Stimulated activated CD8-positive, alpha-beta memory T cell treated with anti-CD3 and anti-CD28 coated beads, Interleukin-15, amount 100 ng/mL, for 24 hours (primary cell): Measurements from ENCODE around the gene RASA2.
"Not testable (repeated sequence)": the region's sequence is repeated elsewhere in the genome, so short reads cannot be mapped to it uniquely, and the experiment has no call there.

Experiments used
- DNase-seq: peaks from one replicate; pipeline ENCODE4 v3.0.0-alpha.2; 2020; ENCODE audit warnings: low read depth

RASA2 gene

GRCh38 chr3:141578202-141578973 lies 91.6 kb downstream of the RASA2 start:
- DNase-seq = no peak

- no peak for DNase-seq
These were observed 107.5 kb downstream of the RASA2 start for GRCh38 chr3:141594357-141594756.

- DNase-seq = no peak
These were observed 111.1 kb downstream of the RASA2 start for GRCh38 chr3:141597931-141598330.

GRCh38 chr3:141600331-141600730 lies 113.5 kb downstream of the RASA2 start:
- no peak for DNase-seq

- no peak for DNase-seq
These were observed 115.9 kb downstream of the RASA2 start for GRCh38 chr3:141602706-141603105.

GRCh38 chr3:141603473-141604035 lies 116.7 kb downstream of the RASA2 start:
- DNase-seq = no peak

GRCh38 chr3:141605883-141606282 lies 119.1 kb downstream of the RASA2 start:
- no peak for DNase-seq

- DNase-seq = no peak
These were observed 121.6 kb downstream of the RASA2 start for GRCh38 chr3:141608438-141608837.

- no peak for DNase-seq
These were observed 124.1 kb downstream of the RASA2 start for GRCh38 chr3:141610939-141611338.

GRCh38 chr3:141618103-141618910 lies 131.5 kb downstream of the RASA2 start:
- no peak for DNase-seq

- no peak for DNase-seq
These were observed 132.1 kb downstream of the RASA2 start for GRCh38 chr3:141618938-141619337.

- no peak for DNase-seq
These were observed 132.6 kb downstream of the RASA2 start for GRCh38 chr3:141619450-141619849.

- DNase-seq = no peak
These were observed 136.9 kb downstream of the RASA2 start for GRCh38 chr3:141623691-141624090.

GRCh38 chr3:141625506-141625905 lies 138.7 kb downstream of the RASA2 start:
- DNase-seq = no peak

GRCh38 chr3:141628334-141628733 lies 141.5 kb downstream of the RASA2 start:
- not testable (repeated sequence) for DNase-seq

GRCh38 chr3:141628868-141629441 lies 142.1 kb downstream of the RASA2 start:
- DNase-seq = not testable (repeated sequence)

GRCh38 chr3:141629976-141630375 lies 143.1 kb downstream of the RASA2 start:
- no peak for DNase-seq

GRCh38 chr3:141632779-141633374 lies 146.1 kb downstream of the RASA2 start:
- no peak for DNase-seq

- no peak for DNase-seq
These were observed 155.4 kb downstream of the RASA2 start for GRCh38 chr3:141642215-141642614.

- no peak for DNase-seq
These were observed 156.6 kb downstream of the RASA2 start for GRCh38 chr3:141643391-141643790.

GRCh38 chr3:141643796-141644195 lies 157.0 kb downstream of the RASA2 start:
- no peak for DNase-seq

- peak; percentile 38 for DNase-seq
These were observed 158.1 kb downstream of the RASA2 start for GRCh38 chr3:141644931-141645330.
